C4-2B (cell line): ENCODE results near the gene C1QC.

Experiments used
- H3K27ac ChIP-seq: fragments of 450-650 bp; 2 replicates; pipeline ENCODE4 v1.5.1; 2017
- CTCF ChIP-seq: fragments of 450-650 bp; conservative IDR thresholded peaks from 2 replicates; pipeline ENCODE4 v1.5.1; 2017; ENCODE audit warnings: mild to moderate bottlenecking
- ZFX ChIP-seq: fragments of 450-650 bp; IDR thresholded peaks from 2 replicates; pipeline ENCODE4 v1.6.1; 2017

The C1QC gene

GRCh38 chr1:22619252-22619651, 24.2 kb upstream of the C1QC start:
- H3K27ac ChIP-seq, result no peak overlapping the region

GRCh38 chr1:22619798-22620197, 23.6 kb upstream of the C1QC start:
- H3K27ac ChIP-seq, result no peak overlapping the region
- no peak for TF ChIP-seq CTCF
- no peak for TF ChIP-seq ZFX

More at GRCh38 chr1:22619252-22619651, 24.2 kb upstream of the C1QC start:
- TF ChIP-seq ZFX, result no peak

GRCh38 chr1:22621761-22622160, 21.7 kb upstream of the C1QC start:
- no peak overlapping the region for H3K27ac ChIP-seq
- TF ChIP-seq ZFX, result no peak
- no peak for TF ChIP-seq CTCF

GRCh38 chr1:22625262-22625925, 18.0 kb upstream of the C1QC start:
- TF ChIP-seq ZFX, result no peak
- TF ChIP-seq CTCF, result no peak
- H3K27ac ChIP-seq, result no peak overlapping the region

- TF ChIP-seq ZFX (no peak), CTCF (no peak)
- H3K27ac ChIP-seq, result no peak overlapping the region
Observed at GRCh38 chr1:22626237-22627157, 16.9 kb upstream of the C1QC start.

- TF ChIP-seq CTCF (no peak), ZFX (no peak)
- H3K27ac ChIP-seq, result no peak overlapping the region
Observed at GRCh38 chr1:22627331-22627730, 16.1 kb upstream of the C1QC start.

GRCh38 chr1:22628698-22629444, 14.6 kb upstream of the C1QC start:
- no peak overlapping the region for H3K27ac ChIP-seq
- no peak for TF ChIP-seq ZFX
- TF ChIP-seq CTCF, result no peak
